RCC 7860 (cell line): ENCODE results near the gene BRME1.

Experiments
- DNase-seq: peaks from one replicate; pipeline ENCODE4 v3.0.0-alpha.2; 2015; ENCODE audit warnings: low spot score
- FAIRE-seq: peaks from 2 replicates; lab custom pipeline; 2012; peaks lifted over from hg19 to GRCh38; lab: Jason Lieb, UNC

BRME1 gene

DNA sequence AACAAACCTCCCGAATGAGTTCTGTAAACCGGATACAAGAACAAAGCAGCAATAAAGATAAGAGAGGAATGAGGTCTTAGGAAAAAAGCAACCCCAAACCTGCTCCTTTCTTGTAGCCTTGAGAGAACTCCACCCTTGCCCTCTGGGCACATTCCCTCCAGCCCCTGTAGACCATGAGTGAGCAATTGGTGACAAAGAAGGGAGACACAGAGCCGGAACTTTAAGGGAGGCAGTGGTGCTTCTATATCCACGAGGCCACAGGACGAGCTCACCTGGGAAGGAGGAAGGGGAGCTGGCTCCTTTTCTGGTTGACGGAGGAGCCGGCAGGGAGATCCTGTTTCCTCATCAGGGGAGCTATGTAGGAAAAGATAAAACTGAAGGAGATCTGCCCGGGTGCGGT, 13.0 kb downstream of the BRME1 start:
- no peak for DNase-seq
- no peak for FAIRE-seq

DNA sequence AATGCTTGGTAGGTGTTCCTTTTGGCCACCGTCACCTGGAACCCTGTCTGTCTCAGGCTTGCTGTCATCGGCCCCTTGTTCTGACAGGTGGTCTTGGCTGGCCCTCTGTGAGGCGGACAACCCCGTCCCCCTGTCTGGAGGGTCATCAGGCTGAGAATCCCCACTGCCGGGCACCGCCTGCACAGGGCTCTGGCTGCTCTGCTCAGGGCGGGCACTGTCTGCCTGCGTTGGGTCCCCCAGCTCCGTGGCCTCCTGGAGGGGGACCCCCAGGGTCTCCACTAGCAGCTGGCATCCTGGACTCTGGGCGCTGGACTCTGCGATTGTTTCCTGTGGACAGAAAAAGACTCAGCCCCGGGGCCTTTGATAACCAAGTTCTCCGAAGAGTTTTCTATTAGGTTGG, 15.8 kb downstream of the BRME1 start:
- FAIRE-seq (no peak), DNase-seq (no peak)

DNA sequence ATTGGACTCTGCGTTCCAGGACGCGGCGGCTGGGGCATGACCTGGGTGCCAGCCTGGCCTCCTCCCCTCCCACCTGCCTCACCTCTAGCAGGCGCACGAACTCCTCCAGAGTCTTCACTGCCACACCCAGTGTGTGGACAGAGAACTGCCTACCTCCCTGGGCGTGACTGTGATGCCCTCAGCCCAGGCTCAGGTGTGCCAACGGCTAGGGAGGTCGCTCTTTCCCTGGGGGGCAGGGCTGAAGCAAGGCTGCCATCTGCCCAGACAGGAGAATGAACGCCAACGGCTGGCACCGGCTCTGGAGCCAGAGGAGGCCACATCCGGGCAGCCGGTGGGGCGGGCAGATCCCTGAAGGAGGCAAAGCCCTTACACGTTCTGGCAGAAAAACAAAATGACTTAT, 17.6 kb downstream of the BRME1 start:
- FAIRE-seq, result no peak
- DNase-seq, result no peak

DNA sequence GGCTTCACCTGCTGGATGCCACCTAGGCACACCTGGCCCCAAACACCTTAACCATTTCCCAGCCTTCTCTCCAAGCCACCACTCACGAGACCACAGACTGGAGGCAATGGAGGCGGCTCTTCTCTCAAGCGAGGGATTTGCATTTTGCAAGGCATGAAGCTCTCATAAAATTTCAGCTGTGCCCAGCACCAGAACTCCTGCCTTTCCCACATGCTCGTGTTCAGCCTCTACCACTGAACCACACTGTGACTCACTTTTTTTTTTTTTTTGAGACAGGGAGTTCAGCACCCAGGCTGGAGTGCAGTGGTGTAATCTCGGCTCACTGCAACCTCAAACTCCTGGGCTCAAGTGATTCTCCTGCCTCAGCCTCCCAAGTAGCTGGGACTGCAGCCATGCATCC, 18.4 kb downstream of the BRME1 start:
- DNase-seq, result peak; percentile 6
- FAIRE-seq, result peak; percentile 18

DNA sequence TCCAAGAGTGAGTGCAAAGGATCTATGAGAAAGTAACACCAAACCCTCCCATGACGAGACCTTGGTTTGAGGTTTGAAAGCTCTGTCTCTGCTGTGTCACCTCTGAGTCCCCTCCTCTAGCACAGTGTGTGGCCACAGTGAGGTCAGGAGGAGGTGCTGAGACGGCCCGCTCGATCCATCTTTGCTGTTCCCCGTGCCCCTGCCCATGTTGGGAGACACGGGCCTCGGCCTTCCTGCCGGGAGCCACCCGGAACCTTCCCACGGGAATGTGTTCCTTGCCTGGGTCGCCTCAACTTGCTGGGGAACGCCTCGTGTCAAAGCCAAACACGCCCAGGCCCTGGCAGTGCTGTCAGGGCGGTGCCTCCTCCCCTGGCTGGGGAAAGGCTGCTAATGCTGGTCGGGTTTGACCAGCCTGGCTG, 18.9 kb downstream of the BRME1 start:
- FAIRE-seq (no peak), DNase-seq (no peak)

DNA sequence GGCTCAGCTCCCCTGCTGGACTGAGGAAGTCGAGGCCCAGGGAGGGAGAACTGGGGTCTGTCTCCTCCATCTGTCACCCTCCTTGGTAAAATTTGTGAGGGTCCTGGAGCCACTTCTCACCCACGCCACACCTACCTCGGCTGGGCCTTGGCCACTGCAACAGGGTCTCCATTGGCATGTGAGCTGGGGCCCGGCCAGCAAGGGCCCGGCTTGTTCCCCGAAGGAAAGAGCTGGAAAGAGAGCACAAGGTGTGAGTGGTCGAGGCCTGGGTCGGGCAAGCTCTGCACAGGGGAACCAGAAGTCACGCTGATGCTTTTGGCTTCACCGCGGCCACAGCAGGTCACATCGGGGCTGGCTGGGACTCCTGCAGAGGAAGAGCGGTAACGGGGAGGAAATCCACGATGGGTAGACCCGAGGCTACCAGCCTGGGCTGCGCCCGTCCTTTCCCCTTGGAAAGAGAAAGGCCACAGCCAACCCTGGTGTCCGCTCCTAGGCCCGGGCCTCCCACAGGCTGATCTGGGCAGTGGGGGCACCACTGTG, 20.0 kb downstream of the BRME1 start:
- DNase-seq (no peak), FAIRE-seq (no peak)

DNA sequence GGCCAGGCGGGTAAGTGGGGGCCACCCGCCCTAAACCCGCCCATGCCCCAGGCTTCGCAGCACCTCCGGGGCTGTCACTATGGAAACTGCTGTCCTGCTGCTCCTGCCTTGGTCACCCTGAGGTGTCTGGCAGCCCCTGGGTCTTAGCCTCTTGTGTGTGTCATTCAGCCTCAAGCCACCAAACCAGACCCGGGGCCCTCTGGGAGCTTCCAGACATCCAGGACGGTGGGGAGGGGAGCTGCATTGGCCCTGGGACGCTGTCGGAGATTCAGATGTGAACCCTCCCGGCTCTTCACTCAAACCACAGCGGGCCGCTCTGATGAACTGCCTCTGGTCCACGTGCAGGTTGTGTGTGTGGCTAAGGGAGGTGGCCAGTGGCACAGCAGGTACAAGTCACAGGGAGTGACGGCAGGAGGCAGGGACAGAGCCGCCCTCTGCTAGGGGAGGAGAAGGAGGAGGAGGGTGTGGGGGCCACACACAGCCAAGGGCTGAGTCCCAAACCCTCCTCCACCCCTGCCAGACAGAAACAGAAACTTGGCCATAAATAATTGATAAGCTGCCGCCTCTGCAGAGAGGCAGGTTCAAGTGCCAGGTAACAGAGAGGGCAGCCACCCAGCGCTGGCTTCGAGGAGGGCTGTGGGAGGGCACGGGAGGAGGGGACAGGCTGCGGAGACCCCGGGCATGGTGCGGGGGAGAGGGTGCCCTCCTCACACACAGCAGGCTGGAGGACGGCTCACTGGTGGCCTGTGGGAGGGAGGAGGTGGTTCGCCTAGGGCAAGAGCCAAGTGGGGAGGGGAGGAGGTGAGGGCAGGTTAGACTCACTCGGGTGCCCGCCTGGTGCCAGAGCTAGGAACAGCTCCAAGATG, 21.0 kb downstream of the BRME1 start:
- DNase-seq, result no peak

DNA sequence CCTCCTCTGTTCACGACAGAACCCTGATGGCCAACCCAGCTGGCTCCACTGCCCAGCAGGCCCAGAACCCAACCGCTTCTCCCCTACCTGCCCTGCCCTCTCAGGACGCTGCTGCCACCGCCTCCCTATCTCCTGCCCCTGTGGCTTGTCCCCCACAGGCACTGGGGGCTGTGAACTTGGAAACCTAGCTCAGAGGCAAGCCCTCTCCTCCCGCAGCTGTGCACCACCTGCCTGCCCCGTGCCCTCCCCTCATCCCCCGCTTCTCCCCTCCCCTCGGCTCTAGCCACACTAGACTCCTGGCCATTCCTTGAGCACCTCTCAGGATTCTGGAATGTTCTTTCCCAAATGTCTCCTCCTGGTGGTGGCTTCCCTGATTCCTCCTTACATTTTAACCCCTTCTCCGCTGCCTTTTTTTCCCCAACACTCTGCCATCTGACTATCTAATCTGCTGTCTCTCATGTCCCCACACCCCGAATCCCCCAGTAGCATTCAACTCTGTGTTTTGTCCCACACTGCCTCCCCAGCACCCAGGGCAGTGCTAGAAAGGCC, 22.3 kb downstream of the BRME1 start:
- DNase-seq, result no peak
- no peak for FAIRE-seq

More for the DNA sequence above, 21.0 kb downstream of the BRME1 start:
- no peak for FAIRE-seq

DNA sequence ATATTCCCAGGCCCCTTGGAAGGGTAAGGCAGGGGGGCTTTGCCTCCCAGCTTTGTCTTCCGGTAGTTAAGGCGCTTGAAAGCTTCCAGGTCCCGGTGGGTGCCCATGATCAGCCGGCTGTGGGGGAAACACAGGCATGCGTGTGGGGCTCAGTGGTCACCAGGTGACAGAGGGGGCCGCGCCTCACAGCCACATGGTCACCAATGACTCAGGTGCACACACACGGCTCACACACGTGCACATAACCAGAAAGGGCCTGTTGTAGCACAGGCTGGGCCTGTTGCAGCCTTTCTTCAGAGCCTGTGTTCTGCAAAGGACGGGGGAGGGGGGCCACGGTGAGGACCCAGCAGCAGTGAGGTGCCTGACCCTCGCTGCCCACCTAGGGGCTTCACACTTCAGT, 23.1 kb downstream of the BRME1 start:
- FAIRE-seq (no peak), DNase-seq (no peak)

DNA sequence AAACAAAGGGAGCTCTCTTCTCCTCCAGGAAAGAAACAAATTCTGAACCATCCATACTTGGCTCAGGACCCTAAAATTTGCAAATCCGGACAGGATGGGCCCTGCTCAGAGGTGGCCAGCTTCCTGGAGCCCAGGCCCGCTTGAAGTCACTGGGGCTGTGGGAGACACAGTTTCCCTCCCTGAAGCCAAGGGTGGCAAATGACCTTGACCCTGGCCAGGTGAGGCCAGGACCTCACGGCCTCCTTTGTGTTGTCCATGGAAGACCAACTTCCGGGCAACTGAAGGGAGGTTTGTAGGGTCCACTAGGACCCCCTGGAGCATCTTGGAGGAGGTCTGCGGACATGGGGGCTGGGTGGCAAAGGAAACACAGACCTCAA, 23.5 kb downstream of the BRME1 start:
- DNase-seq (no peak), FAIRE-seq (no peak)

DNA sequence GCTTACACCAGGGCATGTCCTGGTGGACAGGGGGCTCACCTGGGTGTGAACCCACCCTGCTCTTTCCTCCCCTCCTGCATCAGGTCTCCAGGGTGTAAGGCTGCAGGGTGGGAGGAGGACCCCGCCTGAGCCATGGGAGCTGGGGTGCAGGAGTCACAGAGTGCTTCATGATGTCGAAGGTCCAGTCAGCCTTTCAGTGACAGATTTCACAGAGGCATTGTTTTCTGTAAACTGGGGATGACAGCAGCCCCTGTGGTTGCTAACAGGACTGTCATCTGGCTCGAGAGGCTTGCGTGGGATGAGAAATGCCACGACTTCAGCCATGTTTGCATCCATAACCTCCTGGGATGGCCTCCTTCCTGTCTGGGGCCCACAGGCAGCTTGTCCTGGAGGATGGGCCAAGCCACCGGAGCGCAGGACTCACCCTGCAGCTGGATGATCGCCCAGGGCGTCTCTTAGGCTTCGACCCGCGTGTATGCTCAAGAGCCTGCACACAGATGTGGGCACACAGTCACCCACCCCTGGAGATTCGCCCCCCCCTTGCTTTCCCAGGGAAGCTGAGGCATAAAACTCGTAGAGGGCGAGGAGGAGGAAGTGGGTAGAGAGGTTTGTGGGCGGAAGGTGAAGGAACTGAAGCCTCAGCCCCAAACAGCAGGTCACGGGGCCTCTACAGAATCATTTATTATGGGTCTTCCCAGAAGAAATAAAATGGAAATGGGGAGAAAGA, 24.1 kb downstream of the BRME1 start:
- no peak for FAIRE-seq
- DNase-seq, result no peak

DNA sequence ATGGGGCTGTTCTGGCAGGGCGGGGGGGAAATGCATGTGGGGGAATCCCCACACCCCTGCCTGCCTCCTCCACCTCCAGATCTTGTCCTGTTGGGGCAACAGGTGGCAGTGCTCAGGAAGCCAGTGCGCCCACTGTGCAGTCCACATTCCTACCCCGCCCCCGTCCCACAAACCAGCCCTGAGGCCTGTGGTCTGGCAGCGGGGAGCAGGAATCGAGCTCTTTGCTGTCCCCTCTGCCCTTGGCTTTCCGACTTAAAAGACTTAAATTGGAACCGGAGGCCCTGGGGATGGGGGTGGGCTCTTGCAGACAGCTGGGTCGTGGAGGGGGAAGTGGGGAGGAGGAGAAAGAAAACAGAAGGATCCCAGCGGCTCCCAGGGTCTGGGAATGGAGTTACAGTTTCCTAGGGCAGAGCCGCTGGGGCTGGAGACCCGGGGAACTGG, 24.6 kb downstream of the BRME1 start:
- DNase-seq (no peak), FAIRE-seq (no peak)

DNA sequence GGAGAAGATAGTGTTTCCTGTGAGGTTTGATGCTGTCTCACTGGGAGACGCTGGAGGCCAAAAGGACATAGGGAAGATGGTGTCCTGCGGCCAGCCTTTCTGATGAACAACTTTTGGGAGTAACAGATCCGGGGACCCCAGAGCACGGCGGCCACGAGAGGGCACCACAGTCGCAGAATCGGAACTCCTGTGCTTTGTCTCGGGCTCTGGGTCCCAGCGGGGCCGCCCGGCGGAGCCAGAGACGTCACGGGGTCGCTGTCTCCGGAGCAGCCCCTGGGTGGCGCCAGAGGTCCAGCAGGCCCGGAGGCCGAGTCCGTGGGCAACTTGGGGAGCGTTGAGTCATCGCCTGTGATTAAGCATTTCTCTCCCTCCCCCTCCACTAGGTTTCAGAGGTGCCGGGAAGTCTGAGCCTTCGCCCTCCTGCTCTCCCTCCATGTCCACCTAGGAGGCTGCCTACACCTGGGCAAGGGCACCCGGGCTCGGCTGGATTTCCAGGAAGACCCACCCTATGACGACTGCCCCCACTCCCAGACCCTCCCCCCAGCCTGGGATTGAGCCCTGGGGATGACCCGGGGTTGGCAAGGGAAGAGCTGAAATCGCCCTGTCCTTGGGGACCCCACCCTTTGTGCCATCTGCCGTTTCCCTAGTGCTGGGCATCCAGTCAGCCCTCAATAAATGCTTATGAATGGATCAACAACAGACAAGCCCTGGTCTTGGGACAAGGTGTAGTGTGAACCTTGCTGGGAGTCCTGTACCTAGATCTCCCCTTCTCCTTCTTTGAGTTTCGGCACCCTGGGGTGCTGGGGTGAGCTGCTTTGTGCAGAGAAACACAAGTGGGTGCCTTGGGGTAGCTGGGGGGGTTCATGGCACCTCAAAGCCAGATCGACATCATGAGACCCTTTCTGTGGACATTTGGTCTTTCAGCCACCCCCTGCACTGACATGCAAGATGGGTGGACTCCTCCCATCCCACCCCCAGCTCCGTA, 25.6 kb downstream of the BRME1 start:
- FAIRE-seq, result peak; percentile 79
- peak; percentile 93 for DNase-seq

DNA sequence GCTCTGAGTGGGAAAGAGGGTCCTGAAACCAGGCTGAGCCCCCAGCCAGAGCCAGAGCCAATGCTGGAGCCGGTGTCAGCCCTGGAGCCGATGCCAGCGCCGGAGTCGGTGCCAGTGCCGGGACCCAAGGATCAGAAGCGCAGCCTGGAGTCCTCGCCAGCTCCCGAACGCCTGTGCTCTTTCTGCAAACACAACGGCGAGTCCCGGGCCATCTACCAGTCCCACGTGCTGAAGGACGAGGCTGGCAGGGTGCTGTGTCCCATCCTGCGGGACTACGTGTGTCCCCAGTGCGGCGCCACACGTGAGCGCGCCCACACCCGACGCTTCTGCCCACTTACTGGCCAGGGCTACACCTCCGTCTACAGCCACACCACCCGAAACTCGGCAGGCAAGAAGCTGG, 28.6 kb downstream of the BRME1 start:
- DNase-seq (no peak), FAIRE-seq (no peak)

DNA sequence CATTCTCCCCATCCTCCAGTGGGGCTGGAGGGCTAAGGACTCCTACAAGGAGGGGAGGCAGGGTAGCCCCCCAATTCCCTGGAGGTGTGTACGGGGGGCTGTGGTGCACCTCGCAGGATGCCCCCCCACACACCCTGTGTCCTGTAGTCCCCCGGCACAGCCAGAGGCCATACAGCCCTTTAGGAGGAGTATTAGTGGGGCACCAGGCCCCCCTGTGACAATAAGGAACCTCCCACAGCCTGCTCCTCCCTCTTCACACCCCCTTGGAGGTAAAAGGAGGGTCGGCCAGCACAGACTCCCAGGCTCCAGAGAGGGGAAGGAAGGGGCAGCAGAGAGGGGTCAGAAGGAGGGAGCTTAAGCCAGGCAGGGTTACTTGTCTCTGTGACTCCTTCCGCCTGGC, 29.1 kb downstream of the BRME1 start, which contains the start of gene NANOS3:
Gene NANOS3, plus strand, starts transcription at position 301 of the 400 bp plus-strand sequence. CDS start 115 bp downstream, outside the sequence.
- FAIRE-seq (no peak), DNase-seq (no peak)

DNA sequence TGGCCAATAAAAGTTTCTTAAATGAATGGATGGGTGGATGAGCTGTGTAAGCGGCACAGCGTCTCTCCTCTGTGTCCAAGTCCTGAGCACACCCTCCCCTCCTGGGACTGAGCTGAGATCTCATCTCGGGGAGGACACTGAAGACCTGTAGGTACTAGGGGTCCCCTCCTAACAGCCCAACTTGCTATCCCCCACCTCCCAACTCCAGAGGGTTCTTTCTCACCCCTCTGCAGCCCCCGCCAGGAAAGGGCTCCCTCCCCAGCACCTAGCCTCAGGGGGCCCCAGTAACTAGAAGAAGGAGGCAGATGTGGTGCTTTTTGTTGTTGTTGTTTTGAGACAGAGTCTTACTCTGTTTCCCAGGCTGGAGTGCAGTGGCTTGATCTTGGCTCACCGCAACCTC, 30.1 kb downstream of the BRME1 start:
- no peak for DNase-seq
- no peak for FAIRE-seq

DNA sequence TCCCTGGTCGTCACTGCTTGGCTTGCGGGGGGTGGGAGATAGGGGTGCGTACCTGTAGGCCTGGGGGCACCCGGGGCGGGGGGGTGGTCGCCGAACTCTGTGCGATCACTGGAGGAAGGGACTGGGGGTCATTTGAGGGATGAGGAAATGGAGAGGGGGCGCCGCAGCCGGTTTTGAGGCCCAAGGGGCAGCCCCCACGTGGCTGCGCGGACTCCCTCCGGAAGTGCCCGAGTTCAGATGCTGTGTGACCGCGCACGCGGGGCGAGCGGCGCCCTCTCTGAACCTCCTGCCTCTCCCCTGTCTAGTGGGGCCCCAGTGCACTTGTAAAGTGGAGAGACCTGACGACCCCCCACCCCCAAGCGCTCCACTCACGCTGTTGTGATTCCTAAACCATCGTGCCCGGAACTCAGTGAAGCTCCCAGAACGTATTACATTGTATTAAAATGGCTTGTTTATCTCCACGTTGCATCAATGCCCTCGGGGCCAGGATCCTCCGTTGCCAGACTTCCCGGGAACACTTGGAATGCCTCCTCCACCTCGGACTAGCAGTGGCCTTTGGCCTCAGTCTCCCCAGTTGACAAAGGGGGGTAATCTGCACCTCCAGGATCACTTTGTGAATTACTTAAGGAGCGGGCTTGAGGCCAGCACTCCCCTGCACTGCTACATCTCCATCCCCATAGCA, 31.9 kb downstream of the BRME1 start:
- DNase-seq (no peak), FAIRE-seq (no peak)

DNA sequence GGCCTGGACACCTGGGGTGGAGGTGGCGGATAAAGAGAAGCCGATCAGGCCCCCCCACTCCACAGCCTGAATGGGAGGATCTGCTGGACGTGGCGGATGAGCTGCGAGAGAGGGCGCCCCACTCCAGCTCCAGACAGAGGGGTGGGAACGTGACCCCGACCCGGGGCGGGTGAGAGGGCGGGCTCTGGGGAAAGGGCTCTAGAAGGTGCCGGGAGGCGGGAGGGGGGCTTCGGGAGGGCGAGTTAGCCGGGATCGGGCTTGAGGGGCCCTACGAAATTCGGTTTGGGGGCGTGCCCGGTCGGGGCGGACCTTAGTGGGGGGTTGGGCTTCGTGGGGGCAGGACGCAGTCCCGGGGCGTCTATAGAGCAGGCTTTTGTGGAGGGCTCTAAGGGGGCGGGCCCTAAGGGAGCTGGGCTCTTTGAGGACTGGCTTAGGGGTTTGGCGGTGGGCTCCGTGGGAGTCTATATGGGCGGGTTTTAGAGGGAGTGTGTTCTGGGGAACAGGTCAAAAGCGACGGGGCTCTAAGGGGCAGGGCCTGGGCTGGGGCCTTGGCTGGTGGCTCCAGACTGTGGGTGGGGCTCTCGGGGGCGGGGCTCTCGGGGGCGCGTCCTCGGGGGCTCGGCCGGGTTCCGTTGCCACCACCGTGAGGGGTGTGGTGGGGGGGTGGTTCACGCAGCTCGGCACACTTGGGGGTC, 33.1 kb downstream of the BRME1 start:
- DNase-seq (no peak), FAIRE-seq (no peak)

DNA sequence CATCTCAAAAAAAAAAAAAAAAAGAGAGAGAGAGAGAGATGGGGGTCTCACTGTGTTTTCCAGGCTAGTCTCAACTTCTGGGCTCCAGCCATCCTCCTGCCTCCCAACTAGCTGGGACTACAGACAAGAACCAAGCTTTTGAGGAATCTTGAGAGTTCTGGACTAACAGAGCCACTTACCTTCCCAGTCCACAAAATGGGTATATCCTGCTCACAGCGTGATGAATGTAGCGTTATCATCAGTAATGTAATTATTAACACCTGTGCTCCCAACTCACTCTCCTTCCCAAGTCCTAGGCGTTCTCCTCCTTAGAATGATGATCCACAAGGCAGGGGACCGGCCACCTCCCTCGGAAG, 33.6 kb downstream of the BRME1 start:
- DNase-seq, result no peak
- FAIRE-seq, result no peak
